SHP77 treated with DMSO at 0.1 percent for 48 hours (cell line): Measurements from ENCODE around the gene MATN1.

Source experiments
- DNase-seq: peaks from one replicate; lab custom pipeline; 2025; lab: John Stamatoyannopoulos, UW

The MATN1 gene

GRCh38 chr1:30718636-30719405 is 4.6 kb downstream of the MATN1 start:
- peak; percentile 96 for DNase-seq

GRCh38 chr1:30718091-30718635 is 5.2 kb downstream of the MATN1 start:
- DNase-seq = peak; percentile 97

- no peak for DNase-seq
Measured at GRCh38 chr1:30716646-30717045, 6.7 kb downstream of the MATN1 start.

- no peak for DNase-seq
Measured at GRCh38 chr1:30715886-30716285, 7.5 kb downstream of the MATN1 start.

GRCh38 chr1:30715216-30715615 is 8.2 kb downstream of the MATN1 start:
- DNase-seq = no peak

GRCh38 chr1:30714536-30715090 is 8.8 kb downstream of the MATN1 start:
- no peak for DNase-seq

GRCh38 chr1:30714025-30714424 is 9.4 kb downstream of the MATN1 start:
- DNase-seq = no peak

- DNase-seq = no peak
Measured at GRCh38 chr1:30713311-30713710, 10.1 kb downstream of the MATN1 start.

GRCh38 chr1:30712583-30712982 is 10.8 kb downstream of the MATN1 start:
- DNase-seq = no peak

- DNase-seq = no peak
Measured at GRCh38 chr1:30710407-30710806, 13.0 kb downstream of the MATN1 start.

- DNase-seq = no peak
Measured at GRCh38 chr1:30708361-30708728, 15.0 kb downstream of the MATN1 start.

- peak; percentile 73 for DNase-seq
Measured at GRCh38 chr1:30707412-30708360, 15.7 kb downstream of the MATN1 start.

GRCh38 chr1:30706528-30706927 is 16.9 kb downstream of the MATN1 start:
- peak; percentile 18 for DNase-seq

- DNase-seq = no peak
Measured at GRCh38 chr1:30705698-30706097, 17.7 kb downstream of the MATN1 start.

- no peak for DNase-seq
Measured at GRCh38 chr1:30704765-30705509, 18.4 kb downstream of the MATN1 start.

GRCh38 chr1:30704271-30704670 is 19.1 kb downstream of the MATN1 start:
- no peak for DNase-seq

GRCh38 chr1:30702823-30703222 is 20.6 kb downstream of the MATN1 start:
- no peak for DNase-seq

- DNase-seq = no peak
Measured at GRCh38 chr1:30701258-30701633, 22.1 kb downstream of the MATN1 start.

GRCh38 chr1:30700528-30701257 is 22.7 kb downstream of the MATN1 start:
- DNase-seq = no peak

- no peak for DNase-seq
Measured at GRCh38 chr1:30699762-30700161, 23.6 kb downstream of the MATN1 start.

- no peak for DNase-seq
Measured at GRCh38 chr1:30698401-30698981, 24.9 kb downstream of the MATN1 start.
